Measurements from ENCODE around the gene UGT1A10. TPM values are rescaled to one million over a fixed set of nuclear protein-coding genes. Genes with fewer than 3 reads are reported as not detected.

The UGT1A10 gene
- total RNA-seq, 1 experiment from 2014 or later: 1.0 TPM

DNA sequence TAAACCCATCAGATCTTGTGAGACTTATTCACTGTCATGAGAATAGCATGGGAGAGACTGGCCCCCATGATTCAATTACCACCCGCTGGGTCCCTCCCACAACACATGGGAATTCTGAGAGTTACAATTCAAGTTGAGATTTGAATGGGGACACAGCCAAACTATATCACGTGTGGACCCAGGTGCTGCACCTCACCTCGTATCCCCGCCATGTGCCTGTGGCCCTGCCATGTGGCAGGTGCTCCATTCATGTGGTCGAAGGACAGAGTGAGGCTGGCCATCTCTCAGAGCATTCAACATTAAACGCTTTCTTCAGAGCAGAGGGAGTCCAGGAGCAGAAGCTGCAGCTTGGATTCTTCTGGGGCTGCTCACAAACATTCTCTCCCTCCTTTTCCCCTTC lies 174.1 kb downstream of the UGT1A10 start:
- H3K9me3 Mint-ChIP-seq (ENCODE audit: unreplicated experiment): no peaks in the 10 kb centered on the region
- intact Hi-C loops (cut with micrococcal nuclease; ENCODE audit: unreplicated experiment): no loop called here
- BruUV-seq (replicated peaks): no TSS peak
- H3K4me3 Mint-ChIP-seq (ENCODE audit: unreplicated experiment): no peak overlapping the region
- Histone ChIP-seq H3K36me3 (ENCODE audit: control insufficient read depth, insufficient read depth, low read length) (no peaks in the 10 kb centered on the region), H3K4me1 (no peaks in the 10 kb centered on the region), H3K4me3 (ENCODE audit: low read depth, low read length) (no peak overlapping the region), H3K9me3 (no peaks in the 10 kb centered on the region), H3K27me3 (replicated peaks; ENCODE audit: control insufficient read depth, insufficient read depth, low read length) (no peaks in the 10 kb centered on the region)
- TF ChIP-seq, protein P1, sequence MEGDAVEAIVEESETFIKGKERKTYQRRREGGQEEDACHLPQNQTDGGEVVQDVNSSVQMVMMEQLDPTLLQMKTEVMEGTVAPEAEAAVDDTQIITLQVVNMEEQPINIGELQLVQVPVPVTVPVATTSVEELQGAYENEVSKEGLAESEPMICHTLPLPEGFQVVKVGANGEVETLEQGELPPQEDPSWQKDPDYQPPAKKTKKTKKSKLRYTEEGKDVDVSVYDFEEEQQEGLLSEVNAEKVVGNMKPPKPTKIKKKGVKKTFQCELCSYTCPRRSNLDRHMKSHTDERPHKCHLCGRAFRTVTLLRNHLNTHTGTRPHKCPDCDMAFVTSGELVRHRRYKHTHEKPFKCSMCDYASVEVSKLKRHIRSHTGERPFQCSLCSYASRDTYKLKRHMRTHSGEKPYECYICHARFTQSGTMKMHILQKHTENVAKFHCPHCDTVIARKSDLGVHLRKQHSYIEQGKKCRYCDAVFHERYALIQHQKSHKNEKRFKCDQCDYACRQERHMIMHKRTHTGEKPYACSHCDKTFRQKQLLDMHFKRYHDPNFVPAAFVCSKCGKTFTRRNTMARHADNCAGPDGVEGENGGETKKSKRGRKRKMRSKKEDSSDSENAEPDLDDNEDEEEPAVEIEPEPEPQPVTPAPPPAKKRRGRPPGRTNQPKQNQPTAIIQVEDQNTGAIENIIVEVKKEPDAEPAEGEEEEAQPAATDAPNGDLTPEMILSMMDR (IDR thresholded peaks at IDR 0.05; ENCODE audit: insufficient read depth in 1 of 2, low read depth in 1 of 2, low read length in 1 of 2, severe bottlenecking in 1 of 2, unreplicated experiment in 1 of 2): no peak
- H3K27me3 Mint-ChIP-seq (ENCODE audit: insufficient read depth, unreplicated experiment): no peaks in the 10 kb centered on the region
- CTCF ChIA-PET: no interaction called here
- no peaks in the 10 kb centered on the region for H3K4me1 Mint-ChIP-seq (ENCODE audit: low read depth, unreplicated experiment)
- no peak overlapping the region for H3K27ac Mint-ChIP-seq (ENCODE audit: unreplicated experiment)
- no peaks in the 10 kb centered on the region for H3K36me3 Mint-ChIP-seq (ENCODE audit: insufficient read depth, unreplicated experiment)
- POLR2A ChIA-PET: no interaction called here
- no peak for DNase-seq

DNA sequence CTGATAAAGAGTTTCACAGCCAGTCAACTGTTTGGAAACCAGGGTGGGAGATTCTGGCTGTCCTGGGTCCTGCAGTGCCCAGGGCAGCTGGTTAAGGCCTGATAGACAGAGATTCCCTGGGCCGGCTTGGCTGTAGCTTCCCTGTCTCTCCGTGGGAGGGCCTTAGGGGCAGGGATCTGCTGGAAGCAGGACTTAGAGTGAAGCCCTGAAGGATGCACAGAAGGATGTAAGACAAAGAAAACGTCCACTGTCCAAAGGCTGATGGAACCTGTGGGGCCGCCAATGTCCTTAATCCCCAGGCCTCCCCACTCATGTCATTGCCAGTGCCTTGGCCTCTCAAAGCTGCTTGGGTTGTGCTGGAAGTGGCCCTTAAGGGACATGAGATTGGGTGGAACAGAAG lies 174.8 kb downstream of the UGT1A10 start:
- ChIA-PET POLR2A (no interaction called here), CTCF (no interaction called here)
- BruUV-seq (replicated peaks): no TSS peak
- DNase-seq: no peak
- intact Hi-C loops (cut with micrococcal nuclease; ENCODE audit: unreplicated experiment): no loop called here
- Mint-ChIP-seq H3K4me1 (ENCODE audit: low read depth, unreplicated experiment) (no peaks in the 10 kb centered on the region), H3K4me3 (ENCODE audit: unreplicated experiment) (no peak overlapping the region), H3K36me3 (ENCODE audit: insufficient read depth, unreplicated experiment) (no peaks in the 10 kb centered on the region), H3K27ac (ENCODE audit: unreplicated experiment) (no peak overlapping the region), H3K27me3 (ENCODE audit: insufficient read depth, unreplicated experiment) (no peaks in the 10 kb centered on the region), H3K9me3 (ENCODE audit: unreplicated experiment) (no peaks in the 10 kb centered on the region)
- Histone ChIP-seq H3K4me3 (ENCODE audit: low read depth, low read length) (no peak overlapping the region), H3K27me3 (replicated peaks; ENCODE audit: control insufficient read depth, insufficient read depth, low read length) (no peaks in the 10 kb centered on the region), H3K36me3 (ENCODE audit: control insufficient read depth, insufficient read depth, low read length) (no peaks in the 10 kb centered on the region), H3K9me3 (no peaks in the 10 kb centered on the region), H3K4me1 (no peaks in the 10 kb centered on the region)
- TF ChIP-seq, protein P1 (IDR thresholded peaks at IDR 0.05; ENCODE audit: insufficient read depth in 1 of 2, low read depth in 1 of 2, low read length in 1 of 2, severe bottlenecking in 1 of 2, unreplicated experiment in 1 of 2): no peak

DNA sequence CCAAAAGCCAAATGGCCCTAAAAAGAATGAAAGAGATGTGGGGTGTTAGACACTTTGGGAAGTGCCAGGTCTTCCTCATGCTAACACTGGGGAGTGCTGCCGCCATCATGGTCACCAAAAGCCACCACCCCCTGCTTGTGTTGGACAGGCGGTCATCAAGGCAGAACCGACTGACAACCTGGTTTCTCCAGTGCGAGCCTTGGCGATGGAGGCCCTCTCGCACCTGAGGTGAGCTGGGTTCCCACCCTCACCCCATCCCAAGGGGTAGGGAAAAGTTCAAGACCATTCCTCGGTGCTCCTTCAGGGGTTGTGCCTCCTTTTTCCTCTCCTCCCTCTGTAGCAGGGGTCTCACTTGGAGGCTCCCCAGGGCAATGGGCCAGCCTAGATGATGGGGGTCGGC lies 175.5 kb downstream of the UGT1A10 start:
- no TSS peak for BruUV-seq (replicated peaks)
- Mint-ChIP-seq H3K27ac (ENCODE audit: unreplicated experiment) (no peak overlapping the region), H3K27me3 (ENCODE audit: insufficient read depth, unreplicated experiment) (no peaks in the 10 kb centered on the region), H3K9me3 (ENCODE audit: unreplicated experiment) (no peaks in the 10 kb centered on the region), H3K36me3 (ENCODE audit: insufficient read depth, unreplicated experiment) (no peaks in the 10 kb centered on the region), H3K4me1 (ENCODE audit: low read depth, unreplicated experiment) (no peaks in the 10 kb centered on the region), H3K4me3 (ENCODE audit: unreplicated experiment) (no peak overlapping the region)
- TF ChIP-seq, protein P1 (IDR thresholded peaks at IDR 0.05; ENCODE audit: insufficient read depth in 1 of 2, low read depth in 1 of 2, low read length in 1 of 2, severe bottlenecking in 1 of 2, unreplicated experiment in 1 of 2): no peak
- H3K4me3 ChIP-seq (ENCODE audit: low read depth, low read length): no peak overlapping the region
- no peaks in the 10 kb centered on the region for H3K36me3 ChIP-seq (ENCODE audit: control insufficient read depth, insufficient read depth, low read length)
- intact Hi-C loops (cut with micrococcal nuclease; ENCODE audit: unreplicated experiment): no loop called here
- H3K4me1 ChIP-seq: no peaks in the 10 kb centered on the region
- H3K9me3 ChIP-seq: no peaks in the 10 kb centered on the region
- no peak for DNase-seq
- ChIA-PET POLR2A (no interaction called here), CTCF (no interaction called here)
- H3K27me3 ChIP-seq (replicated peaks; ENCODE audit: control insufficient read depth, insufficient read depth, low read length): no peaks in the 10 kb centered on the region
